ENCODE measurements around the gene CLRN1.

DNA sequence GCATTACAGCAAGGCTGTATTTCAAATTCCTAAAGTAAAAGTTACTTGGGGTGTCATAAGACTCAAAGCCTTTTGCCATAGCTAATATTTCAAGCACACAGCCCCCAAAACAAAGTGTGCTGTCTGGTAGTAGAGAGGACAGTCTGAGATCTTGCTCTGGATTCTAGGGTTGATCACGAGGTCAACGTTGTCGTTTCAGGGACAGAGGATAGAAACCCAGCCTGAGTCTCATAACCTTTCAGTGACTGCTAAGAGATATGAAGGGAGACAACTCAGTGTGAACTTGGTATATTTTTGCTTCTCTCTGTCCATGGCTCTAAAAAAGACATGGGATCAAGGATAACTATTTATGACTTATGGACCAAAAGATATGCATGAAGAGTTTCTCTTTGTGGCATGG, 41.7 kb downstream of the CLRN1 start:
- TF ChIP-seq, protein P1, sequence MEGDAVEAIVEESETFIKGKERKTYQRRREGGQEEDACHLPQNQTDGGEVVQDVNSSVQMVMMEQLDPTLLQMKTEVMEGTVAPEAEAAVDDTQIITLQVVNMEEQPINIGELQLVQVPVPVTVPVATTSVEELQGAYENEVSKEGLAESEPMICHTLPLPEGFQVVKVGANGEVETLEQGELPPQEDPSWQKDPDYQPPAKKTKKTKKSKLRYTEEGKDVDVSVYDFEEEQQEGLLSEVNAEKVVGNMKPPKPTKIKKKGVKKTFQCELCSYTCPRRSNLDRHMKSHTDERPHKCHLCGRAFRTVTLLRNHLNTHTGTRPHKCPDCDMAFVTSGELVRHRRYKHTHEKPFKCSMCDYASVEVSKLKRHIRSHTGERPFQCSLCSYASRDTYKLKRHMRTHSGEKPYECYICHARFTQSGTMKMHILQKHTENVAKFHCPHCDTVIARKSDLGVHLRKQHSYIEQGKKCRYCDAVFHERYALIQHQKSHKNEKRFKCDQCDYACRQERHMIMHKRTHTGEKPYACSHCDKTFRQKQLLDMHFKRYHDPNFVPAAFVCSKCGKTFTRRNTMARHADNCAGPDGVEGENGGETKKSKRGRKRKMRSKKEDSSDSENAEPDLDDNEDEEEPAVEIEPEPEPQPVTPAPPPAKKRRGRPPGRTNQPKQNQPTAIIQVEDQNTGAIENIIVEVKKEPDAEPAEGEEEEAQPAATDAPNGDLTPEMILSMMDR (conservative IDR thresholded peaks at IDR 0.05) = no peak
- no peak for TF ChIP-seq EZH2 (IDR thresholded peaks at IDR 0.05; ENCODE audit: low read depth)

All from PC-9 (cell line).